ENCODE data around the gene PSME3IP1.
A peak's percentile ranks its signal among the peaks of the same experiment; 100 is the strongest.
"Not testable (repeated sequence)": the region's sequence is repeated elsewhere in the genome, so short reads cannot be mapped to it uniquely, and the experiment has no call there.

Gene PSME3IP1

DNA sequence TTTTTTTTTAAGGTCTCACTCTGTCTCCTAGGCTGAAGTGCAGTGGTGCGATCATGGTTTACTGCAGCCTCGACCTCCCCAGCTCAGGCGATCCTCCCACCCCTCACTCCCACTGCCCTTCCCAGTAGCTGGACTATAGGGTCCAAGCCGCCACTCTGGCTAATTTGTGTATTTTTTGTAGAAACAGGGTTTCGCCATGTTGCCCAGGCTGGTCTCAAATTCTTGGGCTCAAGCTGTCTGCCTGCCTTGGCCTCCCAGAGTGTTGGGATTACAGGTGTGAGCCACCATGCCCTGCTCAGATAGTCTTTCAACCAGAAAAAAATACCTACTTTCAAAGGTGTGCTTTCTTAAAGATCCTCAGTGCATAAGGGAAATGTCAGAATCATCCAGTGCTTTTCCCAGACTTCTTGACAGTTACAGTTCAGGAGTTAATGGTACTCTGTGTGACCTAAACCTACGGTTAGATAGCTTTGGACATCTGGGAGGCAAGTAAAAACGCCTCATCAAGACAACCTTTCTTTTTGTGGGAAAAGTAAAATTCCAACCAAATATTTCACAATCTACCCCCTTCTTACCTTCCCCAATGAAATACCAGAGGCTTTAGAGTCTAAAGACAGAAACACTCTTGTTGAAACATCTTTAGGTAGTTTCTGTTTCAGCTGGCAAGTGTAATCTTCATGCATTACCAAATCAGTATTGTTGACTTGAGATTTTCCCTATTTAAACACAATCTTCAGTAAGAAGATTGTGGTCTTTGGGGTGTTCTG, 7.1 kb upstream of the PSME3IP1 start:
- no peak for DNase-seq (ENCODE audit: low read depth, low spot score)
- TF ChIP-seq EZH2 (IDR thresholded peaks at IDR 0.05) (no peak), POLR2AphosphoS5 (IDR thresholded peaks at IDR 0.05; ENCODE audit: borderline replicate concordance, low read depth, low read length) (no peak), FOXP2 (optimal IDR thresholded peaks at IDR 0.05; ENCODE audit: control extremely low read depth, extremely low read length, insufficient read depth) (no peak)
- Histone ChIP-seq H3K36me3 (ENCODE audit: insufficient read depth, low read length) (no peaks in the 10 kb centered on the region), H3K4me3 (no peak overlapping the region), H3K9ac (ENCODE audit: insufficient read length) (no peak overlapping the region), H3K27ac (no peak overlapping the region), H3K9me3 (ENCODE audit: low read depth, low read length) (no peaks in the 10 kb centered on the region)

DNA sequence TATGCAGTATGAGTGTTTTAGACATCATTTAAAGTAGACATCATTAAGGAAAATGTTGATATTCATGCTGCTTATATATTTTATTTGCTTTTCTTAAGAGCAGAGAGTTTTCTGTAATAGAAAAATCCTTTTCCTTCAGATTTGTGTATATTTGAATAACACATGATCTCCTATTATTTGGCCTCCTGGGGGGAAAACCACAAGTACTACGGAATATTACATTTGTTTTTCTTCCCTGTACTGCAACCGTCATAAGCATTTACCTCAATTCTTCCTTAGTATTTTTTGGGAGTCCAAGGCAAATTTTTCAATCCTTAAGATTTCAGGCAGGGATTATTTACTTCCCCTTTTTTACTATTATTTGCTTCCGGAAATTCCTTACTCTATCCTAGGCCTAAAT, 6.3 kb upstream of the PSME3IP1 start:
- no peak for TF ChIP-seq FOXP2 (optimal IDR thresholded peaks at IDR 0.05; ENCODE audit: control extremely low read depth, extremely low read length, insufficient read depth)
- TF ChIP-seq POLR2AphosphoS5 (IDR thresholded peaks at IDR 0.05; ENCODE audit: borderline replicate concordance, low read depth, low read length), result no peak
- TF ChIP-seq EZH2 (IDR thresholded peaks at IDR 0.05), result no peak
- Histone ChIP-seq H3K9me3 (ENCODE audit: low read depth, low read length) (no peaks in the 10 kb centered on the region), H3K36me3 (ENCODE audit: insufficient read depth, low read length) (no peaks in the 10 kb centered on the region), H3K9ac (ENCODE audit: insufficient read length) (peak overlapping the region; percentile 23), H3K4me3 (0 out of 2 replicates have a peak overlapping the region, but pooled peaks have one; percentile 7), H3K27ac (0 out of 2 replicates have a peak overlapping the region, but pooled peaks have one; percentile 8)
- DNase-seq (ENCODE audit: low read depth, low spot score), result no peak

GRCh38 chr16:57191056-57191571, 5.3 kb upstream of the PSME3IP1 start:
- no peak for TF ChIP-seq FOXP2 (optimal IDR thresholded peaks at IDR 0.05; ENCODE audit: control extremely low read depth, extremely low read length, insufficient read depth)
- no peaks in the 10 kb centered on the region for H3K36me3 ChIP-seq (ENCODE audit: insufficient read depth, low read length)
- H3K9ac ChIP-seq (ENCODE audit: insufficient read length), result no peak overlapping the region
- no peak for DNase-seq (ENCODE audit: low read depth, low spot score)
- peak overlapping the region; percentile 67; the same call in 1 of the 2 replicates for H3K27ac ChIP-seq
- no peak overlapping the region; the same call in 1 of the 2 replicates for H3K4me3 ChIP-seq
- no peaks in the 10 kb centered on the region for H3K9me3 ChIP-seq (ENCODE audit: low read depth, low read length)

- no peaks in the 10 kb centered on the region for H3K36me3 ChIP-seq (ENCODE audit: insufficient read depth, low read length)
- no peak overlapping the region for H3K9ac ChIP-seq (ENCODE audit: insufficient read length)
- no peaks in the 10 kb centered on the region for H3K9me3 ChIP-seq (ENCODE audit: low read depth, low read length)
- DNase-seq (ENCODE audit: low read depth, low spot score), result no peak
- H3K4me3 ChIP-seq, result no peak overlapping the region
- no peak for TF ChIP-seq EZH2 (IDR thresholded peaks at IDR 0.05)
- no peak for TF ChIP-seq POLR2AphosphoS5 (IDR thresholded peaks at IDR 0.05; ENCODE audit: borderline replicate concordance, low read depth, low read length)
- no peak for TF ChIP-seq FOXP2 (optimal IDR thresholded peaks at IDR 0.05; ENCODE audit: control extremely low read depth, extremely low read length, insufficient read depth)
- H3K27ac ChIP-seq, result no peak overlapping the region
Observed at GRCh38 chr16:57190136-57190535, 4.3 kb upstream of the PSME3IP1 start.

DNA sequence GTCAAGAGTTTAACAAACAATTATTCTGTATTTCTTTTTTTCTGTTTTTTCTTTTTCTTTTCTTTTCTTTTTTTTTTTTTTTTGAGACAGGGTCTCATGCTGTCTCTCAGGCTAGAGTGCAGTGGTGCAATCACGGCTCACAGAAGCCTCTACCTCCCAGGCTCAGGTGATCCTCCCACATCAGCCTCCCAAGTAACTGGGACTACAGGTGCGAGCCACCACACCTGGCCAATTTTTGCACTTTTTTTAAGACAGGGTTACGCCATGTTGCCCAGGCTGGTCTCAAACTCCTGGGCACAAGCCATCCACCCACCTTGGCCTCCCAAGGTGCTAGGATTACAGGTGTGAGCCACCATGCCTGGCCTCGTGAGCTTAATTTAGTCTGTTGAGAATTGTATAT, 3.7 kb upstream of the PSME3IP1 start:
- not testable (repeated sequence) for DNase-seq (ENCODE audit: low read depth, low spot score); H3K9ac ChIP-seq (ENCODE audit: insufficient read length); H3K9me3 ChIP-seq (ENCODE audit: low read depth, low read length); H3K36me3 ChIP-seq (ENCODE audit: insufficient read depth, low read length); H3K4me3 ChIP-seq; H3K27ac ChIP-seq

DNA sequence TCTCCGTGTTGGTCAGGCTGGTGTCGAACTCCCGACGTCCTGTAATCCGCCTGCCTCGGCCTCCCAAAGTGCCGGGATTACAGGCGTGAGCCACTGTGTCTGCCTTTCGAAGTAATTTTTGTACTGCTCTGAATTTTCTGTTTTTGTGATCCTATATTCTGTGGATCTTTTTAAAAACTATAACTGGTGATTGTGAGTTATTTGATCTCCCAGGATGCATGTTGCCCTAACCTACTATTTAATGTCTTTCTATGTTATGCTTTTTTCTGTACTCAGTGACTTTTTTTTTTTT, 2.8 kb upstream of the PSME3IP1 start:
- no peak for DNase-seq (ENCODE audit: low read depth, low spot score)
- Histone ChIP-seq H3K9ac (ENCODE audit: insufficient read length) (no peak overlapping the region), H3K36me3 (ENCODE audit: insufficient read depth, low read length) (no peaks in the 10 kb centered on the region), H3K9me3 (ENCODE audit: low read depth, low read length) (no peaks in the 10 kb centered on the region), H3K4me3 (no peak overlapping the region), H3K27ac (no peak overlapping the region)
- TF ChIP-seq EZH2 (IDR thresholded peaks at IDR 0.05) (no peak), FOXP2 (optimal IDR thresholded peaks at IDR 0.05; ENCODE audit: control extremely low read depth, extremely low read length, insufficient read depth) (no peak), POLR2AphosphoS5 (IDR thresholded peaks at IDR 0.05; ENCODE audit: borderline replicate concordance, low read depth, low read length) (no peak)

GRCh38 chr16:57187902-57188710, 2.3 kb upstream of the PSME3IP1 start:
- not testable (repeated sequence) for H3K9me3 ChIP-seq (ENCODE audit: low read depth, low read length); H3K36me3 ChIP-seq (ENCODE audit: insufficient read depth, low read length); DNase-seq (ENCODE audit: low read depth, low spot score)
- Histone ChIP-seq H3K9ac (ENCODE audit: insufficient read length) (peak overlapping the region; percentile 80), H3K4me3 (peak overlapping the region; percentile 85), H3K27ac (peak overlapping the region; percentile 70; the same call in 1 of the 2 replicates)

DNA sequence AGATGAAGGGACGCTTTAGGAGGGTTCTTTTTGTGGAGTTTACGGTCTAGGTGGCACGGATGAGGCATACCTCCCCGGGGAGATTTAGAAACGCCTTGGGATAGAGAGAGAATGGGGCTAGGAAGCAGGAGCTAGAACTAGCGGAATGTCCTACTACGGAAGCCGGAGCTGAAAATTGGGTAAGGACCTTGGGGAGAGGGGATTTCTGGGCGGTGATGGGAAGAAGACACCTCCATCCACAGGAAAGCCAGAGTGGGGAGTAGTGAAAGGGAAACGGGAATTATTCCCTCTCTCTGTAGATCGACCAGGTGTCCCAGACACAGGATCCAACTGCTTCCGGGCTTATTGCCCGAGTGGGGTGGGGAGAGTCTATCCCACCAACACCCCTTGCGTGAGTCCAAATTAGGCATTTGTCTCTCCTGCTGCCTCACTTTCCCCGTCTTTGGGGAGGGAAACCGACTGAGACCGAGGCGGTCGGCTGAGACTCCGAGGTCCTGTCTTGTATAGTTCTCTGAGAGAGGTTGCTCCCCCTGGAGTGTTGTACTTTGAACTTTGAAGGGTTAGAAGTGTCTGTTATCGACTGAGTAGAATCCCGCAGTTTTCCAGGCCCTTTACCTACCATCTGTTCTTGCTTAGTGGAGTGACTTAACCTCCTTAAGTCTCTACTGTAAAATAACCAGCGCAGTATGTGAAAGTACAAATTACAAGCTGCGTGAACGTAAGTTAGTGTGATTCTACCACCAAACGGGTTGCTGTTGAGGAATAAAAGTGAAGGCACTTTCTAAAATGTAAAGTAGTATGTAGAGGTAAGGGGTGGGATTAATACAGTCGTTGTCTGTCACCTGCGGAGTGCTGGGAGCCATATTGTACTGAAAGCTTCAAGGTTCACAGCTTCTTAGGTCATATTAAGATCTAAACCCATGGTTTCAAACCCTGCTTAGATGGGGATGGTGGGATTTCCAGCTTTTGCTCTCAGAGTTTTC, 1.3 kb upstream of the PSME3IP1 start:
- Histone ChIP-seq H3K27ac (peak overlapping the region; percentile 70), H3K9ac (ENCODE audit: insufficient read length) (peak overlapping the region; percentile 80), H3K9me3 (ENCODE audit: low read depth, low read length) (no peaks in the 10 kb centered on the region), H3K36me3 (ENCODE audit: insufficient read depth, low read length) (no peaks in the 10 kb centered on the region), H3K4me3 (peak overlapping the region; percentile 85)
- DNase-seq (ENCODE audit: low read depth, low spot score), result no peak
- TF ChIP-seq FOXP2 (optimal IDR thresholded peaks at IDR 0.05; ENCODE audit: control extremely low read depth, extremely low read length, insufficient read depth), result no peak
- TF ChIP-seq EZH2 (IDR thresholded peaks at IDR 0.05), result no peak
- no peak for TF ChIP-seq POLR2AphosphoS5 (IDR thresholded peaks at IDR 0.05; ENCODE audit: borderline replicate concordance, low read depth, low read length)

Measured in SK-N-MC (cell line).